Lower leg skin (tissue), 4 donors: ENCODE data around the gene ARL13B. TPM values are rescaled to one million over a fixed set of nuclear protein-coding genes. Genes with fewer than 3 reads are reported as not detected.
"Not testable (repeated sequence)": the region's sequence is repeated elsewhere in the genome, so short reads cannot be mapped to it uniquely, and the experiment has no call there.

Experiments
- DNase-seq, 2 donors: peaks; one replicate each; pipeline ENCODE4 v3.0.0-alpha.2; 2019; ENCODE audit warnings: low spot score in 2 of 2
- H3K4me3 ChIP-seq: fragments of 200-600 bp; sonication (generic); 2 replicates; pipeline ENCODE4 v1.5.1; 2017; ENCODE audit warnings: mild to moderate bottlenecking, low read depth; ENCODE audit not compliant: poor library complexity, severe bottlenecking
- POLR2A ChIP-seq, 2 donors: fragments of 450-650 bp; IDR thresholded peaks; one replicate each; pipeline ENCODE4 v1.6.1; 2016 to 2017; ENCODE audit warnings: antibody characterized with exemption in 2 of 2, mild to moderate bottlenecking in 1 of 2, moderate library complexity in 1 of 2
- WGBS, 2 donors: methylation state at CpG; one replicate each; pipeline ENCODE4 v1.1.5; 2018; 5-methylcytosine and 5-hydroxymethylcytosine counted together
- intact Hi-C: fragments of 100-400 bp; cut with DNase I; formaldehyde crosslinking; loops from one replicate; pipeline ENCODE4 v1.15.0; 2023; ENCODE audit warnings: low total_unique reads
- total RNA-seq, 4 donors: library from RNA; depleted of rRNA; stranded (reverse); fragments of >200 nt; gene quantifications; one replicate each; pipeline ENCODE4 v1.1.0, GENCODE V29; 2016
- TF ChIP-seq, protein P1 (sequence below), 3 donors: fragments of 450-650 bp; IDR thresholded peaks; one replicate each; pipeline ENCODE4 v1.5.1; 2016; ENCODE audit warnings: antibody characterized with exemption in 3 of 3, mild to moderate bottlenecking in 3 of 3, moderate library complexity in 2 of 3

Gene ARL13B
- total RNA-seq, 4 donors from 2014 or later, result 8.5 to 15.2 (median 9.7) TPM

- intact Hi-C loops, result no loop called here
- 82 to 86% methylated on average over 3 of the region's 3 CpGs for WGBS, 2 donors
- DNase-seq, result no peak
- H3K4me3 ChIP-seq, result no peak overlapping the region
- TF ChIP-seq POLR2A (IDR thresholded peaks at IDR 0.05), result no peak
- TF ChIP-seq, protein P1, sequence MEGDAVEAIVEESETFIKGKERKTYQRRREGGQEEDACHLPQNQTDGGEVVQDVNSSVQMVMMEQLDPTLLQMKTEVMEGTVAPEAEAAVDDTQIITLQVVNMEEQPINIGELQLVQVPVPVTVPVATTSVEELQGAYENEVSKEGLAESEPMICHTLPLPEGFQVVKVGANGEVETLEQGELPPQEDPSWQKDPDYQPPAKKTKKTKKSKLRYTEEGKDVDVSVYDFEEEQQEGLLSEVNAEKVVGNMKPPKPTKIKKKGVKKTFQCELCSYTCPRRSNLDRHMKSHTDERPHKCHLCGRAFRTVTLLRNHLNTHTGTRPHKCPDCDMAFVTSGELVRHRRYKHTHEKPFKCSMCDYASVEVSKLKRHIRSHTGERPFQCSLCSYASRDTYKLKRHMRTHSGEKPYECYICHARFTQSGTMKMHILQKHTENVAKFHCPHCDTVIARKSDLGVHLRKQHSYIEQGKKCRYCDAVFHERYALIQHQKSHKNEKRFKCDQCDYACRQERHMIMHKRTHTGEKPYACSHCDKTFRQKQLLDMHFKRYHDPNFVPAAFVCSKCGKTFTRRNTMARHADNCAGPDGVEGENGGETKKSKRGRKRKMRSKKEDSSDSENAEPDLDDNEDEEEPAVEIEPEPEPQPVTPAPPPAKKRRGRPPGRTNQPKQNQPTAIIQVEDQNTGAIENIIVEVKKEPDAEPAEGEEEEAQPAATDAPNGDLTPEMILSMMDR (IDR thresholded peaks at IDR 0.05), result no peak
Observed at GRCh38 chr3:94036909-94037507, 57.1 kb downstream of the ARL13B start.

DNA sequence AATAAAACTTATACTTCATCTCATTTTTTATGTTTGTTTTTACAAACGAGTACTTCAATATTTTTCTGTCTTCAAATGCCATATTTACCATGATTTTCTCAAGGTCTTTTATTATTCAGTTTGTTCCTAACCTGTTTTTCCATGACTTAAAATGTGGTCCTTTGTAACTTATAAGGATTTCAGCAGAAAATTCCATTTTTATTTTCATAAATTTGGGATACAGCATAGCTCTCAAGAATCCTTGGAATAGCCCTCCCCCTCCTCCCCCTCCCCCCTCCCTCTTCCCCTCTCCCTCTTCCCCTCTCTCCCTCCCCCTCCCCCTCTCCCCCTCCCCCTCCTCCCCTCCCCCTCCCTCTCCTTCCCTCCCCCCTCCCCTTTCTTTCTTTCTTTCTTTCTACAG lies 63.3 kb downstream of the ARL13B start:
- no peak for DNase-seq
- intact Hi-C loops, result no loop called here
- TF ChIP-seq, protein P1 (IDR thresholded peaks at IDR 0.05), result no peak
- TF ChIP-seq POLR2A (IDR thresholded peaks at IDR 0.05), result no peak
- no peak overlapping the region for H3K4me3 ChIP-seq
- 90 to 93% methylated on average over 1 of the region's 1 CpG for WGBS, 2 donors

GRCh38 chr3:94044100-94044936 lies 64.4 kb downstream of the ARL13B start:
- peak in 1 of 2 donors; percentile 70 for DNase-seq
- 96 to 98% methylated on average over 31 to 37 of the region's 61 CpGs for WGBS, 2 donors
- H3K4me3 ChIP-seq, intact Hi-C loops: not testable (repeated sequence)

DNA sequence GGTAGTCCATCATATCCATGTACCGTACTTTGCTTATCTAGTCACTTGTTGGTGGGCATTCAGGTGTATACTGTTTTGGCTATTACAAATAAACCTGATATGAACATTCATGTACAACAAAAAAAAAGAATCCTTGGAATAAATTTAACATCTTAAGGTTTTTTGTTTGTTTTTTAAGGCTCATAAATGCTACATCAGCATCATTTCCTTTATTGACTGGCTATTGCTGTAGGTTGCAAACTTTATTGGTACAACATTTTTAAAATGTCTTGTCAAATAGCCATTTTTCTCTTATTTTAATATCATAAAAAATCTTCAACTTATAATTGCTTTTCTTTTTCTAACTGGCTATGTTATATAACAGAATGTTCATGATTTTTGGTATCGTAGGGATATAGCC lies 66.6 kb downstream of the ARL13B start:
- TF ChIP-seq, protein P1 (IDR thresholded peaks at IDR 0.05), result no peak
- no peak for TF ChIP-seq POLR2A (IDR thresholded peaks at IDR 0.05)
- intact Hi-C loops, result no loop called here
- 99% methylated on average over 2 of the region's 2 CpGs for WGBS, 2 donors
- H3K4me3 ChIP-seq, result no peak overlapping the region
- DNase-seq, result no peak

GRCh38 chr3:94049267-94049666 lies 69.3 kb downstream of the ARL13B start:
- no peak overlapping the region for H3K4me3 ChIP-seq
- intact Hi-C loops, result no loop called here
- TF ChIP-seq, protein P1 (IDR thresholded peaks at IDR 0.05), result no peak
- TF ChIP-seq POLR2A (IDR thresholded peaks at IDR 0.05), result no peak
- no peak for DNase-seq
- WGBS, 2 donors, result 91 to 93% methylated on average over 2 of the region's 2 CpGs

- no peak overlapping the region for H3K4me3 ChIP-seq
- intact Hi-C loops, result no loop called here
- TF ChIP-seq, protein P1 (IDR thresholded peaks at IDR 0.05), result no peak
- TF ChIP-seq POLR2A (IDR thresholded peaks at IDR 0.05), result no peak
- no peak for DNase-seq
Observed at GRCh38 chr3:94050546-94050945, 70.6 kb downstream of the ARL13B start.
